ENCODE results near the gene ADGRB2.
A peak's percentile ranks its signal among the peaks of the same experiment; 100 is the strongest.

Gene ADGRB2

DNA sequence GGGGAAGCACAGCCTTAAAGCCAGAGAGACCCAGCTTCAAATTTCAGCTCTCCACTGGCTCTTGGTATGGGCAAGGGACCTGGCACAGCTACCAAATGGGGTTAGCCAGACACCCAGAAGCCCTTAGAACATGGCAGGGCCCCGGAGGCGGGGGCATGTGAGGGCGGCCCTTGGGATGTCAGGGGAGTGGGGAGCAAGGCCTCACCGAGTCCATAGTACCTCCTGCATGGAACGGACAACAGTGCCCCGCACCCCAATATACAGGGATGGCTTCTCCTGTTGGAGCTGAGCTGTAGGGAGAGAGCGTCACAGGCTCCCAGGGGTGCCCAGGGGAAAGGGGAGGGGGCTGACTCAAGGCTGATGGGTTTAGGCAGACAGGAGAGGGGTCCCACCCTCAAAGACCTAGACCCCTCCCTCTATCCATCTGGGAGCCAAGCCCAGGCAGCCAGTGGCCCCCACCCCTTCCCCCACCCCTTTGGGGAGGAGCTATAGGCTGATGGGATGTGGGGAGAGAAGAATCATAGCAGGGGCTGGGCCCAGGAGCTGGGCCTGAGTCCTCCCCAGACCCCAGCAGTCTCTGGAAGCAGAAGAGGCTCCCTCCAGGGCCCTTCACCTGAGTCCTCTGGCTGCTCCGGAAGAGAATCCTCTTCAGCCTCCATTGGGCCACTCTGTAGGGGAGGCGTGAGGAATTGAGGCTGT, 35.2 kb upstream of the ADGRB2 start:
- no peak overlapping the region for H3K4me3 ChIP-seq (replicated peaks; ENCODE audit: low read depth, low read length)
- TF ChIP-seq, protein P1, sequence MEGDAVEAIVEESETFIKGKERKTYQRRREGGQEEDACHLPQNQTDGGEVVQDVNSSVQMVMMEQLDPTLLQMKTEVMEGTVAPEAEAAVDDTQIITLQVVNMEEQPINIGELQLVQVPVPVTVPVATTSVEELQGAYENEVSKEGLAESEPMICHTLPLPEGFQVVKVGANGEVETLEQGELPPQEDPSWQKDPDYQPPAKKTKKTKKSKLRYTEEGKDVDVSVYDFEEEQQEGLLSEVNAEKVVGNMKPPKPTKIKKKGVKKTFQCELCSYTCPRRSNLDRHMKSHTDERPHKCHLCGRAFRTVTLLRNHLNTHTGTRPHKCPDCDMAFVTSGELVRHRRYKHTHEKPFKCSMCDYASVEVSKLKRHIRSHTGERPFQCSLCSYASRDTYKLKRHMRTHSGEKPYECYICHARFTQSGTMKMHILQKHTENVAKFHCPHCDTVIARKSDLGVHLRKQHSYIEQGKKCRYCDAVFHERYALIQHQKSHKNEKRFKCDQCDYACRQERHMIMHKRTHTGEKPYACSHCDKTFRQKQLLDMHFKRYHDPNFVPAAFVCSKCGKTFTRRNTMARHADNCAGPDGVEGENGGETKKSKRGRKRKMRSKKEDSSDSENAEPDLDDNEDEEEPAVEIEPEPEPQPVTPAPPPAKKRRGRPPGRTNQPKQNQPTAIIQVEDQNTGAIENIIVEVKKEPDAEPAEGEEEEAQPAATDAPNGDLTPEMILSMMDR (IDR thresholded peaks at IDR 0.05; ENCODE audit: low read length, missing control alignments): no peak
- no peak for DNase-seq (ENCODE audit: low read depth)

DNA sequence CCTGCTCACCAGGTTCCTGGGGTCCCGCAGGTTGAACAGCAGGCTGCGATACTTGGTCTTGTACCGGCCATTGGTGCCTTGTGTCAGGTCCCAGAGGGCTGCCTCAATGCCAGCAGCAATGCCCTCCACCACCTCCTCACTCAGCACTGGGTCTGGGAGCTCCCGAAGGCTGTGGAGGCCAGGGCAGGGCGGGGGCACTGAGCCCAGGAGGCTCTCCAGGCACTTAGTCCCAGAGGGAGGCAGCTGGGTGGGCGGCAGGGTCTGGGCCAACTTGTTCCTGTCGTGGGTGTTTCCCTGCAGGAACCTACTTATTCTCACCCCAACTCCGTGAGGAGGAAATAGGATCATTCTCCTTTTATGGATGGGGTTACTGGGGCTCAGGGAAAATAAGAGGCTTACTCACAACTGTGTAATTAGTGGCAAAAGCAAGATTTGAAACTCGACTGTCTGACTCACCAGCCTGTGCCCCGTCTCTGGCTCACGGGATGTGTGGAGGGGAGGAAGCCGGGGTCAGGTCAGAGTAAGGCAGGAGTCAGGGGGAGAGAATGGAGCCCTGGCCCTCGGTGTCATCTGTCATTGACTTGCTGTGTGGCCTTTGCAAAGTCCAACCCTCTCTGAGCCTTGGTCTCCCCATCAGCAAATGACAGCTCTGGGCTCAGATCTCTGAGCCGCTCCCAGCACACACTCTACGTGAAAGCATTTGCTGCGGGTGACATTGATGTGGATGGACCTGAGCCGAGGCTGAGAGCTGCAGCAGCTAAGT, 34.5 kb upstream of the ADGRB2 start:
- TF ChIP-seq, protein P1 (IDR thresholded peaks at IDR 0.05; ENCODE audit: low read length, missing control alignments): no peak
- DNase-seq (ENCODE audit: low read depth): peak; percentile 75
- H3K4me3 ChIP-seq (replicated peaks; ENCODE audit: low read depth, low read length): peak overlapping the region; percentile 51

DNA sequence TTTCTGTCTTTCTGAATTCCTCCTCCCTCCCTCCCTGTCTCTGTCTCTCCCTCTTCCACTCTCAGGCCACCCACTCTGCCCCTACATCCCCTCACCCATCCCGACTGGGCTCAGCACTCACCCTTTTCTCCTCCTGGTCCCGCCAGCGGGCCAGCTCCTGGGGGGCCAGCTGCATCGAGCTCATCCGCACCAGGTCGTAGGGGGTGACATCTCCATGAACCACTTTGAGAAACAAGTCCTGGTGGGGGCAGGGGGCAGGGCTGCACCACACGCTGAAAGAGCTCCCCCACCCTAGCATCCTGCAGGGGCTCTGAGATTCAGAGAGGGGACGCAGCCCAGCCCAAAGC, 33.9 kb upstream of the ADGRB2 start:
- peak overlapping the region; percentile 51 for H3K4me3 ChIP-seq (replicated peaks; ENCODE audit: low read depth, low read length)
- TF ChIP-seq, protein P1 (IDR thresholded peaks at IDR 0.05; ENCODE audit: low read length, missing control alignments): no peak
- DNase-seq (ENCODE audit: low read depth): no peak

DNA sequence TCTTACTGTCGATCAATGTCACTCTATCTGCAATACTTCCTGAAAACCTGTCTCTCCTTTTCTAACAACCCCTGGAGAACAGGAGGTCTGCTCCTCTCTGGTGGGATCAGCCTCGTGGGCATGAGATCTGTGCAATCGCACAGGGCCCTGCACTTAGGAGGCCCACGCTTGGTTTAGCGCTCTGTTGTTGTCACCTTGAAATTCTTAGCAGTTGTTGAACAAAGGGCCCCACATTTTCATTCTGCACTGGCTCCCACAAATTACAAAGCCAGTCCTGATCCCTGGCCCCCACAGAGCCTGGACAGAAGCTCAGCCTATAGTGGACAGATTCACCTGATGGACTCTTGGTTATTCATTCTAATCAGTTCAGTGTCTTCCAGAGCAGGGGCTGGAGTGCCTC, 33.1 kb upstream of the ADGRB2 start:
- DNase-seq (ENCODE audit: low read depth): no peak
- peak overlapping the region; percentile 51 for H3K4me3 ChIP-seq (replicated peaks; ENCODE audit: low read depth, low read length)
- TF ChIP-seq, protein P1 (IDR thresholded peaks at IDR 0.05; ENCODE audit: low read length, missing control alignments): no peak

DNA sequence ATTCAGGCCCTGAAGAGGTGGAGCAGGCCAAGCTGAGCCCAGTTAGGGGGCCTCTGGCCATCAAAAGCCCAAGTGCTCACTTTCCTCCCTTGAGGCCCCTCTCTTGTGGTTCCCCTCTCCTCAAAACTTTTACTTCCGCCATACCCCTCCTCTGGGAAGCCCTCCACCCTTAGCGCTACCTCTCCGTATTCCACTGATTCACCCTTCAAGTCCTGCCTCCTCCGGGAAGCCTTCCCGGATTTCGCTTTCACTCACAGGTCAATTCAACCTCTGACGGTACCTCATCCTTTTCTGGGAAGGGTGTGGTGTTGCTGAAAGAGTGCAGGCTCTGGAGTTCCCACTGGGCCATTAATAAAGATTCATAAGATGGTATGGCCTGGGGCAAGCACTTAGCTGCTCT, 32.6 kb upstream of the ADGRB2 start:
- no peak for DNase-seq (ENCODE audit: low read depth)
- TF ChIP-seq, protein P1 (IDR thresholded peaks at IDR 0.05; ENCODE audit: low read length, missing control alignments): no peak
- peak overlapping the region; percentile 11 for H3K4me3 ChIP-seq (replicated peaks; ENCODE audit: low read depth, low read length)

DNA sequence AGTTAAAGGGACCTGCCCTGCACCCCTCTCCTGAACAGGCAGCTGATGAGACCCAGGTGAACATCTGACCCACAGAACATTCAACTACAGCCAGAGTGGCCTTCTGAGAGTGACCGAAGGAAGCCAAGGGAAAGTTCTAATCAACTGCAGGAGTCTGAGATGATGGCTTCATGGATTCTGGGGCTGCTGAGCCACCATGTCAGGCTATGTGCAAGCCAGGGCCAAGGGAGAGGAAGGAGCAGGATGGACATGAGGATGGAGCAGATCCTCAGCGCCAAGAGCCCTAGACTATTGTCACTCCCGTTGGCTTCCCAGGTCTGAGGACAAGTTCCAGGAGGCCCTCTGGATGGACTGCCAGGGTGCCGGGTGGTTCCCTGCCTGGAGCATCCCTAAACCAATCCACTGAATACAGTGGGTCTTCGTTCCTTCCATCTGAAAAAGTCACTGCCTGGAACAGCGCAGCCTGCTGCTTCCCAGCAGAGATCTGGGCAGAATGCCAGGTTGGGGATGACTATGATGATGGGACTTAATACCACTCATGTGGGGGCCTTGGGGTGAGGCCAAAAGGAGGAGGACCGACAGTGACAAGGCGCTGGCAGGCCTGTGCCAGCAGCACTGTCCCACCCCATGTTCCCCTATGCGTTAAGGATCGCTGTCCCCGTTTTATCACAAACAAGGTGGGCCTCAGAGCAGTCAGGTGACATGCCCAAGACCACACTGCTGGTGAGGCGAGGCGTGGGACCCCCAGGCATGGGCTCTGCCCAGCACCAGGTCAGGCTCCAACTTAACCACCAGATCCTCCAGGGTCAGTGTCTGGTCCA, 31.9 kb upstream of the ADGRB2 start:
- peak; percentile 80 for DNase-seq (ENCODE audit: low read depth)
- TF ChIP-seq, protein P1 (IDR thresholded peaks at IDR 0.05; ENCODE audit: low read length, missing control alignments): peak; percentile 16
- H3K4me3 ChIP-seq (replicated peaks; ENCODE audit: low read depth, low read length): no peak overlapping the region

Measured in fibroblast of pulmonary artery (primary cell).